ENCODE results near the gene L1TD1. TPM values are rescaled to one million over a fixed set of nuclear protein-coding genes. Genes with fewer than 3 reads are reported as not detected.
"Not testable (repeated sequence)": the region's sequence is repeated elsewhere in the genome, so short reads cannot be mapped to it uniquely, and the experiment has no call there.

Gene L1TD1
- total RNA-seq, 4 donors from 2014 or later = 0.13 TPM; not detected in 3

DNA sequence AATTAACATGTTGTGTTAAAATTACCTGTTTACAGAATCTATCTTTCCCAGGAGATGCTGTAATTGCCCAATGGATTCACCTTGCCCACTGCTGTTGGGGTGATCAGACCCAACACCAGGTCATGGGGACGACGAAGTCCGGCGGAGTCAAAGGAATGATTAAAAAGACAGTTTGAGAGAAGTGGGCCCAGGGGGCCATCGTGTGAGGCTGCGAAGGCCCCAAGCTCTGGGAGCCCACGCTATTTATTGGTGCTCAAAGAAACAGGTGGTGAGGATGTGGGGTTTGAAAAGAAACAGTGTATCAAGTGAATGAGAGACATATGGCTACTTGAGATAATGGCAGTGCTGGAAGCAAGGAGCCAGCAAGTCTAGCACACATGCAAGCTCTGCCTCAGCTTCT is 16.3 kb upstream of the L1TD1 start:
- DNase-seq (ENCODE audit: low spot score) (no peak), ATAC-seq (ENCODE audit: low FRiP score) (no peak)
- TF ChIP-seq, protein P1, sequence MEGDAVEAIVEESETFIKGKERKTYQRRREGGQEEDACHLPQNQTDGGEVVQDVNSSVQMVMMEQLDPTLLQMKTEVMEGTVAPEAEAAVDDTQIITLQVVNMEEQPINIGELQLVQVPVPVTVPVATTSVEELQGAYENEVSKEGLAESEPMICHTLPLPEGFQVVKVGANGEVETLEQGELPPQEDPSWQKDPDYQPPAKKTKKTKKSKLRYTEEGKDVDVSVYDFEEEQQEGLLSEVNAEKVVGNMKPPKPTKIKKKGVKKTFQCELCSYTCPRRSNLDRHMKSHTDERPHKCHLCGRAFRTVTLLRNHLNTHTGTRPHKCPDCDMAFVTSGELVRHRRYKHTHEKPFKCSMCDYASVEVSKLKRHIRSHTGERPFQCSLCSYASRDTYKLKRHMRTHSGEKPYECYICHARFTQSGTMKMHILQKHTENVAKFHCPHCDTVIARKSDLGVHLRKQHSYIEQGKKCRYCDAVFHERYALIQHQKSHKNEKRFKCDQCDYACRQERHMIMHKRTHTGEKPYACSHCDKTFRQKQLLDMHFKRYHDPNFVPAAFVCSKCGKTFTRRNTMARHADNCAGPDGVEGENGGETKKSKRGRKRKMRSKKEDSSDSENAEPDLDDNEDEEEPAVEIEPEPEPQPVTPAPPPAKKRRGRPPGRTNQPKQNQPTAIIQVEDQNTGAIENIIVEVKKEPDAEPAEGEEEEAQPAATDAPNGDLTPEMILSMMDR (IDR thresholded peaks at IDR 0.05) = no peak

- not testable (repeated sequence) for DNase-seq (ENCODE audit: low spot score); ATAC-seq (ENCODE audit: low FRiP score)
Observed at GRCh38 chr1:62180054-62180453, 14.6 kb upstream of the L1TD1 start.

GRCh38 chr1:62180639-62181038 is 14.0 kb upstream of the L1TD1 start:
- TF ChIP-seq, protein P1 (IDR thresholded peaks at IDR 0.05) = no peak
- no peak for ATAC-seq (ENCODE audit: low FRiP score)
- no peak for DNase-seq (ENCODE audit: low spot score)

DNA sequence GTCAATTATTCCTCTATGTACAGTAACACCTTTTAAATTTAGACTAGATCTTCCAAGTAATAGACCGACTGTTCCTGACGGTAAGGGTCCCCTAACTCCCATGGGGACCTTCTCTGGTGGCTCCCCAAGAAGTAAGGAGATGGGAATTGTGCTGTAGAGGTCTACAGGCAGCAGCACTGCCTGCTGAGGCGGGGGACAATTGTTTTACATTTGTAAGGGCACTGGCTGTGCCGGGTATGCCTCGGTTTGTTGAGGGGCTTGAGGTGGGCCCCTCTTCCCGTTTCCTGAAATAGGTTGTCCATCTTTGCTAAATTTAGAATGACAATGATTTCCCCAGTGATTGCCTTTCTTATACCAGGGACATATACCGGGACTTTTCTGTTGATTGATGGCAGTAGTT is 13.1 kb upstream of the L1TD1 start:
- DNase-seq (ENCODE audit: low spot score) = no peak
- TF ChIP-seq, protein P1 (IDR thresholded peaks at IDR 0.05) = no peak
- ATAC-seq (ENCODE audit: low FRiP score) = no peak

DNA sequence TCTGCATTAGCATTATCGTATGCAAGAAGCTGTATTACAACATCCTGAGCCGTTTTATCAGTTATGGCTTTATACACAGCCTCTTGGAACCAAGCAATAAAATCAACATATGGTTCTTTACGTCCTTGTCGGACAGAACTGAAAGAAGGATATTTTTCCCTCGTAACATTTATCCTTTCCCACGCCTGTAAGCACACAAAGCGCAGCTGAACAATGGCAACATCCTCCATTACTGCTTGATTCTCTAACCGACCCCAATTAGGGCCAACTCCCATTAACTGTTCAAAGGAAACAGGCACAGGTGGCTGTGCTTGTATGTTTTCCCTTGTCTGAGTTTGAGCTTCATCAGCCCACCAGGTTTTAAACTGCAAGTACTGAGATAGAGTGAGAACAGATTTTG is 12.5 kb upstream of the L1TD1 start:
- DNase-seq (ENCODE audit: low spot score); ATAC-seq (ENCODE audit: low FRiP score): not testable (repeated sequence)

GRCh38 chr1:62183164-62184020 is 11.3 kb upstream of the L1TD1 start:
- DNase-seq (ENCODE audit: low spot score); ATAC-seq (ENCODE audit: low FRiP score): not testable (repeated sequence)

DNA sequence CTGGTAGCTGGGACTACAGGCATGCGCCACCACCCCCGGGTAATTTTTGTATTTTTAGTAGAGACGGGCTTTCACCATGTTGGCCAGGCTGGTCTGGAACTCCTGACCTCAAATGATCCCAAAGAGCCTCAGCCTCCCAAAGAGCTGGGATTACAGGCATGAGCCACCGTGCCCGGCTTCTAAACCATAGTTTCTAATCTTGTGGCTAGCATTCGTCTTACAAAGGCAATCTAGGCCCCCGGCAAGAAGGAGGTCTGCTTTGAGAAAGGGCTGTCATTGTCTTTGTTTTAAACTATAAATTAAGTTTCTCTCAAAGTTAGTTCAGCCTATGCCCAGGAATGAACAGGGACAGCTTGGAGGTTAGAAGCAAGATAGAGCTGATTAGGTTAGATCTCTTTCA is 10.3 kb upstream of the L1TD1 start:
- TF ChIP-seq, protein P1 (IDR thresholded peaks at IDR 0.05) = no peak
- DNase-seq (ENCODE audit: low spot score) (no peak), ATAC-seq (ENCODE audit: low FRiP score) (no peak)

DNA sequence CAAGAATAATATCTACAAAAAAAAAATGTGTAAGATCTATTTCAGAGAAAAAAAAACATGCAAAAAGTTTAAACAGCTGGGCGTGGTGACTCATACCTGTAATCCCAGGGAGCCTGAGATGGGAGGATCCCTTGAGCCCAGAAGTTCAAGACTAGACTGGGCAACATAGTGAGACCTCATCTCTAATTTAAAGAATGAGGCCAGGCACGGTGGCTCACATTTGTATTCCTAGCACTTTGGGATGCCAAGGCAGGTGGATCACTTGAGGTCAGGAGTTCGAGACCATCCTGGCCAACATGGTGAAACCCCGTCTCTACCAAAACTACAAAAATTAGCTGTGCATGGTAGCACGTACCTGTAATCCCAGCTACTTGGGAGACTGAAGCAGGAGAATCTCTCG is 9.4 kb upstream of the L1TD1 start:
- not testable (repeated sequence) for ATAC-seq (ENCODE audit: low FRiP score); DNase-seq (ENCODE audit: low spot score)

DNA sequence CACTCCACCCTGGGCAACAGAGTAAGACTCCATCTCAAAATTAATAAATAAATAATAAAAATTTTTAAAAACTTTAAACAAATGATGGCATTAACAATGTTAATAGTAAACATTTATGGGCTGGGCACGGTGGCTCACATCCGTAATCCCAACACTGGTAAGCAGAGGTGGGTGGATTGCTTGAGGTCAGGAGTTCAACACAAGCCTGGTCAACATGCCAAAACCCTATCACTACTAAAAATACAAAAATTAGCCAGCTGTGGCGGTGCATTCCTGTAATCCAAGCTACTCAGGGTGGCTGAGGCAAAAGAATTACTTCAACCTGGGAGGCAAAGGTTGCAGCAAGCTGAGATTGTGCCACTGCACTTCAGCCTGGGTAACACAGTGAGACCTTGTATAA is 9.0 kb upstream of the L1TD1 start:
- ATAC-seq (ENCODE audit: low FRiP score) = no peak

More for the DNA sequence above, 9.0 kb upstream of the L1TD1 start:
- no peak for DNase-seq (ENCODE audit: low spot score)
- TF ChIP-seq, protein P1 (IDR thresholded peaks at IDR 0.05) = no peak
